Trophoblast cell (in vitro differentiated cells and primary cell): ENCODE measurements around the gene ADGRB3.
A peak's percentile ranks its signal among the peaks of the same experiment; 100 is the strongest.

Experiments
- DNase-seq, 2 donors: peaks; one replicate each; pipeline ENCODE4 v3.0.0-alpha.2; 2016
- H2AFZ ChIP-seq: 2 replicates; pipeline ENCODE4 v1.6.1; 2013; ENCODE audit warnings: low read length, moderate library complexity, mild to moderate bottlenecking; ENCODE audit not compliant: insufficient read depth, poor library complexity
- H2AK5ac ChIP-seq: 2 replicates; pipeline ENCODE4 v1.6.1; 2013; ENCODE audit warnings: mild to moderate bottlenecking, low read length
- H2BK120ac ChIP-seq: 2 replicates; pipeline ENCODE4 v1.6.1; 2013; ENCODE audit warnings: low read length, mild to moderate bottlenecking, moderate library complexity; ENCODE audit not compliant: insufficient read depth, poor library complexity
- H2BK12ac ChIP-seq: 2 replicates; pipeline ENCODE4 v1.6.1; 2013; ENCODE audit warnings: mild to moderate bottlenecking, low read length, moderate library complexity
- H2BK5ac ChIP-seq: 2 replicates; pipeline ENCODE4 v1.6.1; 2013; ENCODE audit warnings: low read length, low read depth, moderate library complexity, mild to moderate bottlenecking; ENCODE audit not compliant: poor library complexity
- H3K14ac ChIP-seq: 2 replicates; pipeline ENCODE4 v1.6.1; 2013; ENCODE audit warnings: mild to moderate bottlenecking, low read length
- H3K18ac ChIP-seq: 2 replicates; pipeline ENCODE4 v1.6.1; 2013; ENCODE audit warnings: mild to moderate bottlenecking, low read length
- H3K23ac ChIP-seq: 2 replicates; pipeline ENCODE4 v1.6.1; 2013; ENCODE audit warnings: low read length
- H3K27ac ChIP-seq: 2 replicates; pipeline ENCODE4 v1.5.1; 2013; ENCODE audit warnings: low read depth, mild to moderate bottlenecking, inconsistent platforms, low read length, moderate library complexity
- H3K27me3 ChIP-seq: 2 replicates; pipeline ENCODE4 v1.6.1; 2013; ENCODE audit warnings: inconsistent platforms, mild to moderate bottlenecking, low read length, moderate library complexity; ENCODE audit not compliant: insufficient read depth
- H3K36me3 ChIP-seq, 2 experiments: 1 replicate in 1 of 2; 2 replicates in 1 of 2; pipeline ENCODE4 v1.6.1; 2013; ENCODE audit warnings: low read length in 2 of 2, mild to moderate bottlenecking in 2 of 2, moderate library complexity in 1 of 2; ENCODE audit not compliant: insufficient read depth in 2 of 2, control insufficient read depth in 1 of 2
- H3K4ac ChIP-seq: 2 replicates; pipeline ENCODE4 v1.6.1; 2013; ENCODE audit warnings: low read depth, mild to moderate bottlenecking, low read length, moderate library complexity
- H3K4me1 ChIP-seq, 2 experiments: 1 replicate in 1 of 2; 2 replicates in 1 of 2; pipeline ENCODE4 v1.6.1; 2013; ENCODE audit warnings: low read length in 2 of 2, mild to moderate bottlenecking in 2 of 2, moderate library complexity in 1 of 2; ENCODE audit not compliant: insufficient read depth in 2 of 2, control insufficient read depth in 1 of 2
- H3K4me2 ChIP-seq: 2 replicates; pipeline ENCODE4 v1.6.1; 2013; ENCODE audit warnings: inconsistent platforms, mild to moderate bottlenecking, low read length, moderate library complexity
- H3K4me3 ChIP-seq: 2 replicates; pipeline ENCODE4 v1.5.1; 2013; ENCODE audit warnings: mild to moderate bottlenecking, low read depth, low read length, inconsistent platforms
- H3K79me1 ChIP-seq: one replicate; pipeline ENCODE4 v1.6.1; 2013; ENCODE audit warnings: low read length
- H3K79me2 ChIP-seq: 2 replicates; pipeline ENCODE4 v1.6.1; 2013; ENCODE audit warnings: low read length, mild to moderate bottlenecking; ENCODE audit not compliant: control insufficient read depth, insufficient read depth, poor library complexity
- H3K9ac ChIP-seq: 2 replicates; pipeline ENCODE4 v1.6.1; 2013; ENCODE audit warnings: mild to moderate bottlenecking, low read length
- H3K9me3 ChIP-seq: 2 replicates; pipeline ENCODE4 v1.6.1; 2013; ENCODE audit warnings: low read depth, mild to moderate bottlenecking, control low read depth, inconsistent platforms, low read length; ENCODE audit not compliant: insufficient read depth
- H4K12ac ChIP-seq: 2 replicates; pipeline ENCODE4 v1.6.1; 2013; ENCODE audit warnings: low read depth, mild to moderate bottlenecking, low read length, moderate library complexity
- H4K8ac ChIP-seq: 2 replicates; pipeline ENCODE4 v1.6.1; 2013; ENCODE audit warnings: low read depth, mild to moderate bottlenecking, low read length, moderate library complexity
- H4K91ac ChIP-seq: one replicate; pipeline ENCODE4 v1.6.1; 2013; ENCODE audit warnings: low read depth, mild to moderate bottlenecking, low read length, moderate library complexity
- WGBS: extraction: QIAGEN DNeasy Blood & Tissue Kit; methylation state at CpG from one replicate; pipeline ENCODE4 v1.1.7; 2013; ENCODE audit warnings: missing lambda C conversion rate; ENCODE audit not compliant: insufficient read length, insufficient coverage; ENCODE audit errors: extremely low coverage; 5-methylcytosine and 5-hydroxymethylcytosine counted together

Gene ADGRB3

DNA sequence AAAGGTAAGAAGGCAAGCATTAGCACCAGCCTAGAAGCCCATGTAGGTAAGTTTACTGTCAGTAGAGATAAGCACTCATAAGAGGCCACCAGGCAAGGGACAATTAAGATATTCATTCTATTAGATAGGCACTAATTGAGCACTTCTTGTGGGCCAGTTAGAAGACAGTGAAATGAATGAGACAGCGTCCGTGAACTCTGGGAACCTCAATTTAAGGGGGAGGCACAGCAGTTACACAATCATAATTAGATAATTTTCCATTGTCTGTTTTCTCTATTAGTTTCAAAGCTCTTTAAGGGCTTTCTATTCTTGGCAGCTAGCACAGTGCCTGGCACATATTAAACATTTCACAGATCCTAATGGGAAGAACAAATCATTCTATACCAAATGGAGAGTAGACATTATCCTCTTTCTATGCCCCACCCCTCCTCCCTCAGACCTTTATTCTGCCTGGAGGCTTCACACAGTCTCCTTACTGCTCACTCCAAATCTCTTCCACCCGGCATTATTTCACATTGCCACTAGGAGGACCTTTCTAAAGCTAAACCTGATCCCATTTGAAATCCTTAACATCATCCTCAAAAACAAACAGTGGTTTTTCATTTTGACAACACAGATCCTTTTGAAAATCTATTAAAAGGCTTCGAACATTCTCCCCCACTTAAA lies 529.6 kb downstream of the ADGRB3 start:
- Histone ChIP-seq H2AFZ (no peak overlapping the region), H3K18ac (no peak overlapping the region), H4K8ac (no peak overlapping the region), H3K79me2 (no peaks in the 10 kb centered on the region), H2AK5ac (no peak overlapping the region), H3K14ac (no peak overlapping the region), H3K4me3 (no peak overlapping the region), H2BK120ac (no peak overlapping the region), H3K79me1 (no peaks in the 10 kb centered on the region), H3K9me3 (no peaks in the 10 kb centered on the region), H3K4me1 (peaks cover 0 to 2% of the 10 kb centered on the region in 2 experiments), H4K12ac (no peak overlapping the region), H3K27me3 (no peaks in the 10 kb centered on the region), H3K27ac (no peak overlapping the region), H4K91ac (no peak overlapping the region), H2BK12ac (no peak overlapping the region), H3K4ac (no peak overlapping the region), H3K36me3 (no peaks in the 10 kb centered on the region), H2BK5ac (no peak overlapping the region), H3K4me2 (no peak overlapping the region), H3K23ac (no peak overlapping the region), H3K9ac (no peak overlapping the region)
- no peak for DNase-seq
- WGBS, result no CpG with 5 or more reads among the region's 4 CpGs

- H2BK120ac ChIP-seq, result no peak overlapping the region
- H3K27me3 ChIP-seq, result no peaks in the 10 kb centered on the region
- no peak overlapping the region for H3K27ac ChIP-seq
- no peak overlapping the region for H2AK5ac ChIP-seq
- H3K9ac ChIP-seq, result no peak overlapping the region
- H3K14ac ChIP-seq, result no peak overlapping the region
- H3K4me1 ChIP-seq, result peaks cover 0 to 4% of the 10 kb centered on the region in 2 experiments
- H3K4me3 ChIP-seq, result no peak overlapping the region
- H3K23ac ChIP-seq, result no peak overlapping the region
- H4K91ac ChIP-seq, result no peak overlapping the region
- no peak overlapping the region for H2BK5ac ChIP-seq
- peaks cover 1% of the 10 kb centered on the region for H3K79me1 ChIP-seq
- DNase-seq, result peak; percentile 29 to 40
- H2AFZ ChIP-seq, result no peak overlapping the region
- no peak overlapping the region for H3K4me2 ChIP-seq
- no peak overlapping the region for H3K4ac ChIP-seq
- no peak overlapping the region for H4K8ac ChIP-seq
- H3K79me2 ChIP-seq, result no peaks in the 10 kb centered on the region
- no peak overlapping the region for H4K12ac ChIP-seq
- H3K9me3 ChIP-seq, result no peaks in the 10 kb centered on the region
- H2BK12ac ChIP-seq, result no peak overlapping the region
- H3K18ac ChIP-seq, result no peak overlapping the region
- H3K36me3 ChIP-seq, result no peaks in the 10 kb centered on the region
These were observed 544.6 kb downstream of the ADGRB3 start for GRCh38 chr6:69179681-69180080.

DNA sequence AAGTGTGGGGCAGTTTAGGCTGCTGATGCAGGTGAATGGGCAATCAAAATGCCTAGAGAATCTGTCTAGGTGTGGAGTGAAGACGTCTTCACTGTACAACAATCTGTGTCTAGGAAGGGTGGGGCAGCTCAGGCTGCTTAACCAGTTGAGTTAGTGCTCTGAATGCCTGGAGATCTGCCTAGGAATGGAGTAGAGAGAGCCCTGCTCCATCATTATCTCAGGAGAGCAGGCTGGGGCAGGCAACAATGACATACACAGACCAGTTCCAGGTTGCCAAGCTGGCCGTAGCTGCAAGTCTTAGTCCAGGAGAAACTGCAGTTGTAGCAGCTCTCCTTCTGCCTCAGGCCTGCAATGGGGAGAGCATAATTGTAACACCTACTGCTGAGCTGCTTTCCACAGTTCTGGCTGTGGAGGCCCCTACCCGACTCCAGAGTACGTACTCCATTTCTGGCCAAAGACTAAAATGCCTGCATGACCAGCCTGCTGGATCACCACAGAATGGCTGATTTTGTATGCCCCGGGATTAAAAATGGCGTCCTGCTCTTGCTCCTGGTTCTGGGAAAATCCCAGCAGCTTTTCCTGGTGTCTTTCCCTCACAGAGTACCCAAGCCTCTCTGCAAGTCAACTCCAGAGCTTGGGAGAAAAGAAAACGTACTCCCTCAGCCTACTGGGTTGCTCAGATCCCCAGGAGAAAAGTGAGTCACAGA lies 545.4 kb downstream of the ADGRB3 start:
- H3K79me2 ChIP-seq, result no peaks in the 10 kb centered on the region
- DNase-seq, result peak; percentile 10 to 14
- H3K4me1 ChIP-seq, result peaks cover 0 to 4% of the 10 kb centered on the region in 2 experiments
- no peak overlapping the region for H3K4me2 ChIP-seq
- H3K27me3 ChIP-seq, result no peaks in the 10 kb centered on the region
- no peak overlapping the region for H2AK5ac ChIP-seq
- H3K79me1 ChIP-seq, result peaks cover 1% of the 10 kb centered on the region
- no peak overlapping the region for H3K4ac ChIP-seq
- H3K4me3 ChIP-seq, result no peak overlapping the region
- peak overlapping the region; percentile 9 for H2BK12ac ChIP-seq
- no peak overlapping the region for H3K9ac ChIP-seq
- no peaks in the 10 kb centered on the region for H3K36me3 ChIP-seq
- no peak overlapping the region for H3K14ac ChIP-seq
- H3K9me3 ChIP-seq, result no peaks in the 10 kb centered on the region
- H4K8ac ChIP-seq, result no peak overlapping the region
- no CpG with 5 or more reads among the region's 7 CpGs for WGBS
- no peak overlapping the region for H3K18ac ChIP-seq
- no peak overlapping the region for H3K27ac ChIP-seq
- no peak overlapping the region for H4K12ac ChIP-seq
- H2BK5ac ChIP-seq, result no peak overlapping the region
- H2AFZ ChIP-seq, result no peak overlapping the region
- H2BK120ac ChIP-seq, result no peak overlapping the region
- no peak overlapping the region for H3K23ac ChIP-seq
- H4K91ac ChIP-seq, result no peak overlapping the region

DNA sequence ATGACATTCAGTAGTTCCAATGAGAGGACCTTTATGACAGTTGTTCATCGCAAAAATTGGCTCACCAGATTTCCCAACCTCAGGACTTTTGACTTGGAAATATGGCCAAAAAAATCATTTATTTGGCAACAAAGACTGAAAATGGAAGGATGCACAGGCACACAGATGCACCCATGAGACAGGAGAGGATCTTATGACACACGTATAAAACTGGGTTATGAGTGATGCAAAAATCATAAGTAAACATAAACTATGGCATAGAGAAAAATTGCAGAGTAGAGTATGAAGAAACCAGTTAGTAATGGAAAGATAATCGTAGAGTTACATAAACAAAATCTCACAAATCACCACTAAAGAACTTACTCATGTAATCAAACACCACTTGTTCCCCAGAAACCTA lies 546.9 kb downstream of the ADGRB3 start:
- Histone ChIP-seq H3K27ac (no peak overlapping the region), H4K8ac (no peak overlapping the region), H3K36me3 (no peaks in the 10 kb centered on the region), H3K23ac (no peak overlapping the region), H3K4me2 (no peak overlapping the region), H2BK5ac (no peak overlapping the region), H2BK120ac (no peak overlapping the region), H3K9ac (no peak overlapping the region), H2AK5ac (no peak overlapping the region), H3K79me1 (peaks cover 1% of the 10 kb centered on the region), H4K12ac (no peak overlapping the region), H3K14ac (no peak overlapping the region), H3K18ac (no peak overlapping the region), H2AFZ (no peak overlapping the region), H3K79me2 (no peaks in the 10 kb centered on the region), H3K9me3 (no peaks in the 10 kb centered on the region), H2BK12ac (no peak overlapping the region), H3K4me3 (no peak overlapping the region), H3K27me3 (no peaks in the 10 kb centered on the region), H3K4ac (no peak overlapping the region), H3K4me1 (peaks cover 0 to 4% of the 10 kb centered on the region in 2 experiments), H4K91ac (no peak overlapping the region)
- DNase-seq, result no peak
- WGBS, result no CpG with 5 or more reads among the region's 3 CpGs
